IPS-18c (cell line): ENCODE data around the gene HDGFL3.
"Not testable (repeated sequence)": the region's sequence is repeated elsewhere in the genome, so short reads cannot be mapped to it uniquely, and the experiment has no call there.

Experiments
- H3K4me3 ChIP-seq: 2 replicates; pipeline ENCODE4 v1.7.0; 2013; ENCODE audit warnings: low read depth, mild to moderate bottlenecking, low read length, moderate library complexity; ENCODE audit not compliant: insufficient read depth
- H3K9me3 ChIP-seq: one replicate; pipeline ENCODE4 v1.6.1; 2013; ENCODE audit warnings: mild to moderate bottlenecking, low read length, moderate library complexity; ENCODE audit not compliant: control insufficient read depth, insufficient read depth

Gene HDGFL3

DNA sequence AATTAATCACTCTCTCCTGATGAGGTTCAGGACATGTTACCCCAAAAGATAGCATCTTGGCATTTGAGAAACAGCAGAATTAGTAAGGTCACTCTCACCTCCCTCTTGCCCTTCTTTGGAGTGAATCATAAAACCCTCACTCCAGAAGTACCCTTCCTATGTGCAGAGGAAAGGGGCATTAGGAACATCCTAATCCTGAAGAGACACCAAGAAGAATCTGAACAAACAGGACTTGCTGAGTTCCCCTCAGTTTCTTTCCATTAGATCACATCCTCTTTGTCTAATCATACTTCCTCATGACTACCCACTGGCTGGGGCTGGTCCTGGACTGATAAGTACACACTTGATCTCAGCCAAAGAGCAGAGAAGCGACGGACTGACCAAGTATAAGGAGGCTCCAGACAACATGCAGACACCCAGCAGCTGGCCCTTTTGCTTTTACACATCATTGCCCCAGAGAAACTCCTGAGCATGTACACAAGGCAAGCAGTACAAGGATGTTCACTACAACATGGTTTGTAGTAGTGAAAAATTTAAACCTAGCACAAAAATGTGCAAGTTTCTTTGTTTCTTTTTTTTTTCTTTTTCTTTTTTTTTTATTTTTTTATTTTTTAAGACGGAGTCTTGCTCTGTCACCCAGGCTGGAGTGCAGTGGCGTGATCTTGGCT, 115.2 kb downstream of the HDGFL3 start:
- H3K4me3 ChIP-seq: no peak overlapping the region

DNA sequence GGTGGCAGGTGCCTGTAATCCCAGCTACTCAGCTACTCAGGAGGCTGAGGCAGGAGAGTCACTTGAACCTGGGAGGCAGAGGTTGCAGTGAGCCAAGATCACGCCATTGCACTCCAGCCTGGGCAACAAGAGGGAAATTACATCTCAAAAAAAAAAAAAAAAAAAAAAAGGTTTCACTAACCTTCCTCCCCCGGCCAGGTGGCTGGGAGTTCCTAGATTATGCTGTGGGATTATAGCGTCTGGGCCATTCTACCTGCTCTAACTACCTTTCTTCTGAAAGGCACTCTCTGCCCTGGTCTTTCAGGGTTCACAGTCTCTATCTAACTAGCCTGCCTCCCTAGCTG, 115.7 kb downstream of the HDGFL3 start:
- H3K9me3 ChIP-seq, H3K4me3 ChIP-seq: not testable (repeated sequence)

More for the DNA sequence above, 115.2 kb downstream of the HDGFL3 start:
- peaks cover 4% of the 10 kb centered on the region for H3K9me3 ChIP-seq

DNA sequence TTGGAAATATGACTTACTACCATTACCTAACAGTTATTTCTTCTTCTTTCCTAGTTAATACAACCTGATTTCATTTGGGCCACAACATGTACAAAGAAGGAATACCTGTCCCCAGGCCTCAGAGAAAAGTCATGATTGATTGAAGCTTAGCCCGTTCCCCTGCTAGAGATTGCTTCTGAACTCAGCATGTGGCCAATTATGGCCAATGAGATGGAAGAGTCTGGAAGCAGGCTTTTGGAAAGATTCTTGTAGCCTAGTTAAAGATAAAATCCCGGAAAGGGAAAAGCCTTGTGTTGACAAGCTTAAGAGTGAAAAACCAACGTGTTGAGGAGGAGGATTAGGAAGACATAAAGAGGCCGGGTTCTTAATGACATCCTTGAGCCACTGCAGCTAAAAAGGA, 117.2 kb downstream of the HDGFL3 start:
- Histone ChIP-seq H3K4me3 (no peak overlapping the region), H3K9me3 (peaks cover 4% of the 10 kb centered on the region)

DNA sequence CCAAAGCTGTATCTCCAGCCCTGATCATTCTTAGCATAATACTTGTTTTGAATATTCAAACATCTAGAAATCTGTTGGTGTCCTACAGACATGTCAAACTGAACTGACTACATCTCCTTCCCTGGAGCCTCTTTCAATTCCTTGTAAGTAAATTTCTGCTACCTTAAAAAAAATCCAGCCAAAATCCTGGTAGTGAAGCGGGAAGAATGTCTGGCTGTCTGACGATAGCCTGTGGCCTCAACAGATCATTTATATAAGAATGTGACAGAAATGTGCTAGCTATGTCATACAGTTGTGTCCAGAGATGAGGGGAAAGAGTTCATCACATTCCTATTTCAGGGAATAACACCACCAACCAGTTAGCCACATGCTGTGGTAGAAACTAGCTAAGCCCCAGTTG, 118.7 kb downstream of the HDGFL3 start:
- Histone ChIP-seq H3K9me3 (peaks cover 4% of the 10 kb centered on the region), H3K4me3 (no peak overlapping the region)

DNA sequence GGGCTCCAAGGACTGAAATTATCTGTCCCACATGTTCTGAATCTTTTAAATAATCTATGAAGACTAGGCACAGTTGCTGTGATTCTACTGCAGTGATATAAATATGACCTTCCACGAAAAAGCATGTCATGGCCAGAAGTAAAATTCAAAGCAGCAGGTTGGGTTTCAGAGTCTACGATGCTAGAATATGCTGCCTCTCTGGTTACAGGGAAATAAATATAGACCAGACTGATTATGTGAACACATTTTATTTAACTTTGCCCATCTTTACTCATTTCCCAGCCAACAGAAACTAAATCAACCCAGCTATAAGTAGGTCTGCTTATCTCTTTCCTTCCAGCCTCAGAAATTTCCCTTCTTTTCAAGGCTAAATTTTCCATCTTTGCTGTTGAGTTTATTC, 120.0 kb downstream of the HDGFL3 start:
- Histone ChIP-seq H3K9me3 (peaks cover 4% of the 10 kb centered on the region), H3K4me3 (no peak overlapping the region)

DNA sequence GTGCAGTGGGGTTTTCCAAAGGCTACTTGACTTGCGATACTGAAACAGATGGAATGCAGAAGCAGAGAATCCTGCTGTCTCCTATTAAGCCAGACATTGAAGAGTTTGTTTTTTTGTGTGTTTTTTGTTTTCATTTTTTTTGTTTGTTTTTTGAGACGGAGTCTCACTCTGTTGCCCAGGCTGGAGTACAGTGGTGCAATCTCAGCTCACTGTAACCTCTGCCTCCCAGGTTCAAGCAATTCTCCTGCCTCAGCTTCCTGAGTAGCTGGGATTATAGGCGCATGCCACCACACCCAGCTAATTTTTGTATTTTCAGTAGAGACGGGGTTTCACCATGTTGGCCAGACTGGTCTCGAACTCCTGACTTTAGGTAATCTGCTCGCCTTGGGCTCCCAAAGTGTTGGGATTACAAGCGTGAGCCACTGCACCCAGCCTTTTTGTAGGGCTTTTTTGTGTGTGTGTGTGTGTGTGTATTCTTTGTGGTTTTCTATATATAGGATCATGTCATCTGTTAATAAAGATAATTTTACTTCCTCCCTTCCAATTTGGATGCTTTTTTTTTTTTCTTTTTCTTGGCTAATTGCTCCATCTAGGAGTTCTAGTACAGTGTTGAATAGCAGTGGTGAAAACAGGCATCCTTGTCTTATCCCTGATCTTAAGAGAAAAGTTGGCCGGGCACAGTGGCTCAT, 121.6 kb downstream of the HDGFL3 start:
- H3K9me3 ChIP-seq, H3K4me3 ChIP-seq: not testable (repeated sequence)

DNA sequence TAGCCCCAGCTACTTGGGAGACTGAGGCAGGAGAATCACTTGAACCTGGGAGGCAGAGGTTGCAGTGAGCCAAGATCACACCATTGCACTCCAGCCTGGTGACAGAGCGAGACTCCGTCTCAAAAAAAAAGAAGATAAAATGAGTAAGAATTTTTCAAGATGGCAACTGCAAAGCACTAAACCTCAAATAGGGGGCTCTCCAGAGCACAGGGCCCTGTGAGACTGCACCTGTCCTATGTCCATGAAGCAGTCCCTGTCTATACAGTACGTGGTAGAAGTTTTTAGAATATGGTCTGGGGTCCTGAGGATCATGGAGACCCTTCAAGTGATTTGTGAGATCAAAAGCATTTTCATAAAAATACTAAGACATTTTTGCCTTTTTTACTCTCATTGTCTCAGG, 122.2 kb downstream of the HDGFL3 start:
- not testable (repeated sequence) for H3K9me3 ChIP-seq, H3K4me3 ChIP-seq

DNA sequence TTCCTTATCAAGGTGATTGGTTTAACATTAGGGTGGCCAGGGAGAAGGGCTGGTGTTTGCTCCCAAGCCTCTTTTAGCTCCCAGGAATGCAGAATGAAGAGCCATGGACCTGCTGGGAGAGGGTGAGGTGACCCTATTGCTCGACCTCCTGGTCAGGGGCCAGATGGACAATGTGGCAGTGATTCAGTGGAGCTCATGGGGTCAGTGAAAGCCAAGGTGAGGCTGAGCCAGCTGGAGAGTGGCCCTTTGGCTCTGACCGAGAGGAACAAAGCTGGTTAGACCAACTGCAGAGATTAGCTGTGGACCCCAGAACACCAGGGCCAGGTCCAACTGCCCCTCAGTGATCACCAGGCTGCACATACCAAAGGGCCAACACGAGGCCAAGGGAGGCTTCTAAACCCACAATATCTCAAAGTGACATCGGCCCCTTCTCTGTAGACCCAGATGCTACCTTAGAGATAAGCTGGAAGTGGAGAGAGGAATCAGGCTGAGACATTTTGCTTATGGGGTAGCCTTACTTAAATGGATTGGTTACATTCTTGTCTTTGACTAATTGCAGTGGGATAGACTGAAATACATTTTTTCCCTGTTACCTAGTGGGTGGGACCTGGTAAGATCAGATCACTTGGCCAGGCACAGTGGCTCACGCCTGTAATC, 124.8 kb downstream of the HDGFL3 start:
- no peak overlapping the region for H3K4me3 ChIP-seq
- no peaks in the 10 kb centered on the region for H3K9me3 ChIP-seq

DNA sequence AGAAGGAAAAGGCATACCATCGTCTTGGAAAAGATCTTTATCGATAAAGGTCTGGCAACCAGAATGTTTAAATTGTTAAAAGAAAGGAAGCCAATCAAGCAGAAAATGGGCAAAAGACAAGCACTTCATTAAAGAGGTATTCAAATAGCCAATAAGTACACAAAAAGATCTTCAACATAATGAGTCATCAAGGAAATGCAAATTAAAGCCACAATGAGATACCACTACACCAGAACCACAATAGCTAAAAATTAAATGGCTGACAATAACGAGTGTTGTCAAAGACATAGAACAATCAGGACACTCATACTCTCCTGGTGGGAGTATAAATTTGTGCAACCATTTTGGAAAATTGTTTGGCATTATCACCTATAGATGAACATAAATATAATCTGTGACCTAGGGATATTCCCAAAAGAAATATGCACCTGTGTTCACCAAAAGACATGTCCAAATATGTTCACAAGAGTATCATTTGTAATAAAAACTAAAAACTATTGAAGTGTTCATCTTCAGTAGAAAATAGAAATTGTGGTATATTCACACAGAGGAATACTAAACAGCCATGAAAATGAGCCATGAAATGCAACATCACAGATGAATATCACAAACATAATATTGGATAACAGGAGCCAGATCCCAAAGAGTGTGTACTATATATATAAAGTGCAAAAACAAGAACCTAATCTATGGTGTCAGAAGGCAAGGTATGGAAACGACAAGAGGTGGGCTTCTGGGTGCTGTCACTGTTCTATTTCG, 126.2 kb downstream of the HDGFL3 start:
- H3K4me3 ChIP-seq: no peak overlapping the region
- no peaks in the 10 kb centered on the region for H3K9me3 ChIP-seq

DNA sequence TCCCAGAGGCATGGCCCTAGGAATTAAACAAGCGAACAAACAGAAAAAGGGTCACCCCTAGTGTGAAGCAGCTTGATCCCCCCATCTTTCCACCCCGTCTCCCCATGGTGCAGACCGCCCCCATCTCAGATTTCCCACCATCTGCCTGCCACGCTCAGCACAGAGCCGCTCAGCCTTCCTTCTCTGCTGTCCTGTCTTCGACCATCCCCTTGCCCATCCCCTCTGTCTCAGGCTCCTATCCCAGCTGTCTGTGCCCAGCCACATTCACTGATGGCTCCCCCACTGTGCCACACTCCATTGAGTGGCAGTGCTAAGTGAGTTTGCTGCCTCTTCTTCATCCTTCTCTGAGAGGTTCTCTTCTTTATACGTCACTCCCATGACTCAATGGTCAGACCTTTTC, 128.9 kb downstream of the HDGFL3 start:
- Histone ChIP-seq H3K9me3 (no peaks in the 10 kb centered on the region), H3K4me3 (no peak overlapping the region)
